DND-41 (cell line): Measurements from ENCODE around the gene KLC1.

Experiments
- EZH2 ChIP-seq: IDR thresholded peaks from 3 replicates; pipeline ENCODE4 v1.6.1; 2012; ENCODE audit warnings: borderline replicate concordance, low read depth, mild to moderate bottlenecking, moderate library complexity, low read length, inconsistent platforms; ENCODE audit not compliant: severe bottlenecking
- TF ChIP-seq, protein P1 (sequence below): IDR thresholded peaks from 2 replicates; pipeline ENCODE4 v1.5.1; 2012; ENCODE audit warnings: borderline replicate concordance, low read length, moderate library complexity, mild to moderate bottlenecking; ENCODE audit not compliant: poor library complexity, severe bottlenecking; ENCODE audit errors: extremely low read depth

DNA sequence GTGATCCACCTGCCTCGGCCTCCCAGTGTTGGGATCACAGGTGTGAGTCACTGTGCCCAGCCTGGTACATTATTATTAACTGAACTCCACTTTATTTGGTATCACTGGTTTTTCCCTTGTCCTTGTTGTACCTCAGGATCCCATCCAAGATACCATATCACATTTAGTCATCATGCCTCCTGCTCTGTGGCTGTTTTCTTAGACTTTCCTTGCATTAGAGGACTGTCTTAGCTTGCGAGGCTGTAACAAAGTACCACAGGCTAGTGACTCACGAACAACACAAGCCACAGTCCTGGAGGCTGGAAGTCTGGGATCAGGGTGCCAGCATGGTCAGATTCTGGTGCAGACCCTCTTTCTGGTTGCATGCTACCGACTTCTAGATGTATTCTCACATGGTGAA lies 12.2 kb downstream of the KLC1 start:
- TF ChIP-seq, protein P1, sequence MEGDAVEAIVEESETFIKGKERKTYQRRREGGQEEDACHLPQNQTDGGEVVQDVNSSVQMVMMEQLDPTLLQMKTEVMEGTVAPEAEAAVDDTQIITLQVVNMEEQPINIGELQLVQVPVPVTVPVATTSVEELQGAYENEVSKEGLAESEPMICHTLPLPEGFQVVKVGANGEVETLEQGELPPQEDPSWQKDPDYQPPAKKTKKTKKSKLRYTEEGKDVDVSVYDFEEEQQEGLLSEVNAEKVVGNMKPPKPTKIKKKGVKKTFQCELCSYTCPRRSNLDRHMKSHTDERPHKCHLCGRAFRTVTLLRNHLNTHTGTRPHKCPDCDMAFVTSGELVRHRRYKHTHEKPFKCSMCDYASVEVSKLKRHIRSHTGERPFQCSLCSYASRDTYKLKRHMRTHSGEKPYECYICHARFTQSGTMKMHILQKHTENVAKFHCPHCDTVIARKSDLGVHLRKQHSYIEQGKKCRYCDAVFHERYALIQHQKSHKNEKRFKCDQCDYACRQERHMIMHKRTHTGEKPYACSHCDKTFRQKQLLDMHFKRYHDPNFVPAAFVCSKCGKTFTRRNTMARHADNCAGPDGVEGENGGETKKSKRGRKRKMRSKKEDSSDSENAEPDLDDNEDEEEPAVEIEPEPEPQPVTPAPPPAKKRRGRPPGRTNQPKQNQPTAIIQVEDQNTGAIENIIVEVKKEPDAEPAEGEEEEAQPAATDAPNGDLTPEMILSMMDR: no peak
- no peak for TF ChIP-seq EZH2
